CD14-positive monocyte (primary cell): ENCODE results near the gene CSNK2A3. TPM values are rescaled to one million over a fixed set of nuclear protein-coding genes. Genes with fewer than 3 reads are reported as not detected.

ENCODE experiments used
- DNase-seq, 3 donors: peaks; one replicate each; pipeline ENCODE4 v3.0.0-alpha.2; 2011 to 2022
- H2AFZ ChIP-seq: 2 replicates; pipeline ENCODE4 v1.6.0; 2012; ENCODE audit warnings: mild to moderate bottlenecking, low read depth, low read length, inconsistent platforms; ENCODE audit not compliant: insufficient read depth, poor library complexity, severe bottlenecking
- H3K27ac ChIP-seq, 2 donors: 1 replicate in 1 of 2; 2 replicates in 1 of 2; pipeline ENCODE4 v1.5.1; 2012 to 2013; ENCODE audit warnings: low read length in 2 of 2, control low read depth in 1 of 2, inconsistent platforms in 1 of 2, low read depth in 1 of 2, mild to moderate bottlenecking in 1 of 2
- H3K27me3 ChIP-seq, 2 donors: one replicate each; pipeline versions ENCODE4 v1.6.0 to v1.6.1; 2011 to 2013; ENCODE audit warnings: low read length in 2 of 2; ENCODE audit not compliant: control insufficient read depth in 2 of 2, insufficient read depth in 2 of 2
- H3K36me3 ChIP-seq, 2 donors: replicated peaks in 1 of 2; 1 replicate in 1 of 2; 2 replicates in 1 of 2; pipeline versions ENCODE4 v1.5.1 to v1.6.1; 2012 to 2013; ENCODE audit warnings: low read length in 2 of 2, control low read depth in 1 of 2, inconsistent platforms in 1 of 2, mild to moderate bottlenecking in 1 of 2; ENCODE audit not compliant: insufficient read depth in 2 of 2, control insufficient read depth in 1 of 2
- H3K4me1 ChIP-seq, 2 donors: 1 replicate in 1 of 2; 2 replicates in 1 of 2; pipeline versions ENCODE4 v1.5.1 to v1.6.1; 2012 to 2013; ENCODE audit warnings: low read length in 2 of 2, control low read depth in 1 of 2, inconsistent platforms in 1 of 2, mild to moderate bottlenecking in 1 of 2, moderate library complexity in 1 of 2; ENCODE audit not compliant: insufficient read depth in 2 of 2, control insufficient read depth in 1 of 2
- H3K4me2 ChIP-seq: replicated peaks from 2 replicates; pipeline ENCODE3; 2012; ENCODE audit warnings: low read length, moderate library complexity, mild to moderate bottlenecking; ENCODE audit not compliant: poor library complexity, severe bottlenecking; ENCODE audit errors: extremely low read depth
- H3K4me3 ChIP-seq, 3 experiments: fragments of 200-600 bp in 1 of 3; sonication (generic) in 1 of 3; replicated peaks in 1 of 3; 1 replicate in 2 of 3; 2 replicates in 1 of 3; pipeline ENCODE4 v1.5.1; 2011 to 2013; ENCODE audit warnings: low read length in 3 of 3, mild to moderate bottlenecking in 3 of 3, control low read depth in 2 of 3, low read depth in 2 of 3, inconsistent platforms in 1 of 3, moderate library complexity in 1 of 3
- H3K79me2 ChIP-seq: 2 replicates; pipeline ENCODE4 v1.6.0; 2012; ENCODE audit warnings: mild to moderate bottlenecking, control low read depth, inconsistent platforms, low read length, moderate library complexity; ENCODE audit not compliant: insufficient read depth
- H3K9ac ChIP-seq: 2 replicates; pipeline ENCODE4 v1.6.0; 2017; ENCODE audit warnings: low read length, mild to moderate bottlenecking; ENCODE audit not compliant: insufficient read depth, poor library complexity, severe bottlenecking
- H3K9me3 ChIP-seq, 2 donors: replicated peaks in 1 of 2; 1 replicate in 1 of 2; 2 replicates in 1 of 2; pipeline versions ENCODE4 v1.5.1 to v1.6.1; 2012 to 2013; ENCODE audit warnings: low read length in 2 of 2, control low read depth in 1 of 2; ENCODE audit not compliant: control insufficient read depth in 1 of 2, insufficient read depth in 1 of 2
- H4K20me1 ChIP-seq: 2 replicates; pipeline ENCODE4 v1.6.0; 2012; ENCODE audit warnings: mild to moderate bottlenecking, low read length, control low read depth, moderate library complexity; ENCODE audit not compliant: insufficient read depth
- H3K27ac Mint-ChIP-seq, 7 donors: one replicate each; pipeline ENCODE4 v1.8.0; 2020; ENCODE audit warnings: mild to moderate bottlenecking in 7 of 7, mixed read lengths in 7 of 7, moderate library complexity in 6 of 7, inconsistent platforms in 2 of 7
- H3K27me3 Mint-ChIP-seq, 3 donors: one replicate each; pipeline ENCODE4 v1.8.0; 2021 to 2022; ENCODE audit warnings: low read depth in 3 of 3, mild to moderate bottlenecking in 3 of 3, mixed read lengths in 3 of 3, moderate library complexity in 3 of 3, inconsistent platforms in 1 of 3
- H3K36me3 Mint-ChIP-seq, 2 donors: one replicate each; pipeline ENCODE4 v1.8.0; 2020; ENCODE audit warnings: mixed read lengths in 2 of 2, inconsistent platforms in 1 of 2, mild to moderate bottlenecking in 1 of 2
- H3K4me1 Mint-ChIP-seq: one replicate; pipeline ENCODE4 v1.8.0; 2020; ENCODE audit warnings: mild to moderate bottlenecking, mixed read lengths
- H3K4me3 Mint-ChIP-seq, 2 donors: one replicate each; pipeline ENCODE4 v1.8.0; 2020; ENCODE audit warnings: mild to moderate bottlenecking in 2 of 2, mixed read lengths in 2 of 2, moderate library complexity in 1 of 2
- H3K9me3 Mint-ChIP-seq, 7 donors: one replicate each; pipeline ENCODE4 v1.8.0; 2020 to 2022; ENCODE audit warnings: mixed read lengths in 7 of 7, mild to moderate bottlenecking in 6 of 7, moderate library complexity in 6 of 7, inconsistent platforms in 2 of 7
- CTCF ChIP-seq: fragments of 200-600 bp; IDR thresholded peaks from one replicate; pipeline ENCODE4 v1.8.0; 2022; ENCODE audit warnings: antibody characterized with exemption, mild to moderate bottlenecking
- WGBS: methylation state at CpG from one replicate; pipeline ENCODE4 v1.1.5; 2013; ENCODE audit warnings: missing lambda C conversion rate; ENCODE audit not compliant: insufficient coverage; 5-methylcytosine and 5-hydroxymethylcytosine counted together
- intact Hi-C, 2 donors: fragments of 100-400 bp; cut with micrococcal nuclease; formaldehyde crosslinking; loops; one replicate each; pipeline versions ENCODE4 v1.15.0 to v1.15.1; 2023
- polyA plus RNA-seq, 3 donors: library from polyadenylated mRNA; depleted of rRNA in 1 of 3; unstranded in 2 of 3; stranded (reverse) in 1 of 3; fragments of 300-500 nt in 2 of 3; fragments of >200 nt in 1 of 3; fragmentation: Illumina TruSeq in 2 of 3; gene quantifications; 1 replicate in 2 of 3; 2 replicates in 1 of 3; pipeline ENCODE4 v1.2.3, GENCODE V29; 2012 to 2021

CSNK2A3 gene
- polyA plus RNA-seq, 3 donors = 0.28 to 0.86 (median 0.75) TPM

- Mint-ChIP-seq H3K4me1 (peaks cover 3% of the 10 kb centered on the region), H3K4me3 (no peak overlapping the region), H3K27ac (no peak overlapping the region), H3K36me3 (no peaks in the 10 kb centered on the region), H3K27me3 (peaks cover 3% of the 10 kb centered on the region in 3 donors), H3K9me3 (peaks cover 3 to 14% (median 10%) of the 10 kb centered on the region in 7 donors)
- intact Hi-C loops = no loop called here
- Histone ChIP-seq H3K79me2 (no peaks in the 10 kb centered on the region), H3K27me3 (no peaks in the 10 kb centered on the region), H3K36me3 (no peaks in the 10 kb centered on the region), H3K9me3 (peaks cover 5 to 14% of the 10 kb centered on the region in 2 donors), H3K9ac (no peak overlapping the region), H4K20me1 (no peaks in the 10 kb centered on the region), H3K27ac (no peak overlapping the region), H2AFZ (no peak overlapping the region), H3K4me1 (peaks cover 5 to 6% of the 10 kb centered on the region in 2 donors), H3K4me2 (no peak overlapping the region), H3K4me3 (no peak overlapping the region)
- no peak for TF ChIP-seq CTCF
- DNase-seq = no peak
- WGBS = no CpG with 5 or more reads among the region's 1 CpG
Observed at GRCh38 chr11:11324090-11324489, 29.0 kb downstream of the CSNK2A3 start.

DNA sequence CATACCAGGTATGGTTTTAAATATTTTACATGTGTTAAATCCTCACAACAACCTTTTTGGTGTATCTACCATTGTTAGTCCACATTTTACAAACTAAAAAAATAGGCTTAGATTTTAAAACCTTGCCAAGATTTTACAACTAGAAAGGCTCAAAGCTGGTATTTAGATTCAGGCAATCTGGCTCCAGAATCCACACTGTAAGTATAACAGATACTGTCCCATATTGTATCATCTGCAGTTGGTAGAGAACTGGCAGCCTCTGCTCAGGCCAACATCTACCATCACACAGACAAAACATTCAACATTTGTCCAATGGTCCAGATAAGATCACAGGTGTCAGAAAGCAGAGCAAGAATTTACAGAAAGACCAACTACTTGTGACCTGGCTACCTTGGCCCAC lies 30.9 kb downstream of the CSNK2A3 start:
- peaks cover 0 to 3% of the 10 kb centered on the region in 2 donors for H3K36me3 Mint-ChIP-seq
- peaks cover 3 to 18% (median 13%) of the 10 kb centered on the region in 7 donors for H3K9me3 Mint-ChIP-seq
- no peak for DNase-seq
- Histone ChIP-seq H2AFZ (no peak overlapping the region), H3K36me3 (no peaks in the 10 kb centered on the region), H3K4me2 (no peak overlapping the region), H3K4me3 (no peak overlapping the region), H3K4me1 (peaks cover 17 to 18% of the 10 kb centered on the region in 2 donors), H3K27ac (no peak overlapping the region), H3K27me3 (no peaks in the 10 kb centered on the region), H3K79me2 (no peaks in the 10 kb centered on the region), H4K20me1 (no peaks in the 10 kb centered on the region), H3K9me3 (peaks cover 5 to 14% of the 10 kb centered on the region in 2 donors), H3K9ac (no peak overlapping the region)
- intact Hi-C loops = no loop called here
- H3K27ac Mint-ChIP-seq = no peak overlapping the region
- no peak overlapping the region for H3K4me3 Mint-ChIP-seq
- H3K4me1 Mint-ChIP-seq = peaks cover 13% of the 10 kb centered on the region
- peaks cover 0 to 3% (median 3%) of the 10 kb centered on the region in 3 donors for H3K27me3 Mint-ChIP-seq
- no peak for TF ChIP-seq CTCF
